MM.1S (cell line): ENCODE results near the gene NRP2.

Source experiments
- DNase-seq: peaks from one replicate; pipeline ENCODE4 v3.0.0-alpha.2; 2015
- H2AFZ ChIP-seq: fragments of 300-600 bp; sonication (generic); 2 replicates; pipeline ENCODE4 v1.6.0; 2016; ENCODE audit warnings: antibody characterized with exemption, low read length
- H3F3A ChIP-seq: fragments of 300-600 bp; sonication (generic); 2 replicates; pipeline ENCODE4 v1.6.1; 2016; ENCODE audit warnings: mild to moderate bottlenecking, antibody characterized with exemption, low read length, moderate library complexity, mixed read lengths; ENCODE audit not compliant: insufficient read depth
- H3K27ac ChIP-seq: fragments of 300-600 bp; sonication (generic); 2 replicates; pipeline ENCODE4 v1.5.1; 2016; ENCODE audit warnings: mild to moderate bottlenecking, low read length
- H3K27me3 ChIP-seq: fragments of 300-600 bp; sonication (generic); replicated peaks from 2 replicates; pipeline ENCODE4 v1.6.0; 2016; ENCODE audit warnings: low read length; ENCODE audit not compliant: insufficient read depth
- H3K36me3 ChIP-seq: fragments of 300-600 bp; sonication (generic); replicated peaks from 2 replicates; pipeline ENCODE4 v1.6.1; 2016; ENCODE audit warnings: mild to moderate bottlenecking, low read length, mixed read lengths; ENCODE audit not compliant: insufficient read depth
- H3K4me1 ChIP-seq: fragments of 300-600 bp; sonication (generic); 2 replicates; pipeline ENCODE4 v1.6.1; 2016; ENCODE audit warnings: low read length, mixed read lengths
- H3K4me2 ChIP-seq: fragments of 300-600 bp; sonication (generic); 2 replicates; pipeline ENCODE4 v1.6.0; 2016; ENCODE audit warnings: low read depth, low read length
- H3K4me3 ChIP-seq: fragments of 300-600 bp; sonication (generic); 2 replicates; pipeline ENCODE4 v1.5.1; 2016; ENCODE audit warnings: low read length, mixed read lengths
- H3K79me2 ChIP-seq: fragments of 300-600 bp; sonication (generic); 2 replicates; pipeline ENCODE4 v1.6.1; 2016; ENCODE audit warnings: mixed run types, low read length, mixed read lengths
- H3K9ac ChIP-seq: fragments of 300-600 bp; sonication (generic); 2 replicates; pipeline ENCODE4 v1.6.1; 2016; ENCODE audit warnings: low read length, mixed read lengths
- H3K9me2 ChIP-seq: fragments of 300-600 bp; sonication (generic); replicated peaks from 2 replicates; pipeline ENCODE4 v1.6.1; 2016; ENCODE audit warnings: mild to moderate bottlenecking, low read length, mixed read lengths; ENCODE audit not compliant: insufficient read depth
- H3K9me3 ChIP-seq: fragments of 300-600 bp; sonication (generic); replicated peaks from 2 replicates; pipeline ENCODE4 v1.6.1; 2016; ENCODE audit warnings: mild to moderate bottlenecking, low read length, mixed read lengths; ENCODE audit not compliant: insufficient read depth
- H4K20me1 ChIP-seq: fragments of 300-600 bp; sonication (generic); 2 replicates; pipeline ENCODE4 v1.6.1; 2016; ENCODE audit warnings: mild to moderate bottlenecking, low read length, moderate library complexity, mixed read lengths; ENCODE audit not compliant: insufficient read depth
- EZH2 ChIP-seq: fragments of 300-600 bp; sonication (generic); optimal IDR thresholded peaks from 2 replicates; pipeline ENCODE3; 2017; ENCODE audit warnings: low read depth, mild to moderate bottlenecking, antibody characterized with exemption, low read length, mixed read lengths
- EZH2phosphoT487 ChIP-seq: fragments of 300-600 bp; sonication (generic); IDR thresholded peaks from 2 replicates; pipeline ENCODE4 v1.6.1; 2018; ENCODE audit warnings: antibody characterized with exemption, low read length
- TF ChIP-seq, protein P1 (sequence below): fragments of 300-600 bp; sonication (generic); IDR thresholded peaks from 2 replicates; pipeline ENCODE4 v1.5.1; 2016; ENCODE audit warnings: antibody characterized with exemption, low read length, mixed read lengths

The NRP2 gene

GRCh38 chr2:205757271-205757670, 75.0 kb downstream of the NRP2 start:
- Histone ChIP-seq H3K9me3 (no peaks in the 10 kb centered on the region), H3K9ac (no peak overlapping the region), H3K36me3 (no peaks in the 10 kb centered on the region), H3K9me2 (no peaks in the 10 kb centered on the region), H4K20me1 (no peaks in the 10 kb centered on the region), H3K4me2 (no peak overlapping the region), H3F3A (no peaks in the 10 kb centered on the region), H3K79me2 (no peaks in the 10 kb centered on the region), H2AFZ (no peak overlapping the region), H3K4me3 (no peak overlapping the region), H3K27me3 (no peaks in the 10 kb centered on the region), H3K4me1 (no peaks in the 10 kb centered on the region), H3K27ac (no peak overlapping the region)
- DNase-seq: no peak
- no peak for TF ChIP-seq EZH2
- TF ChIP-seq, protein P1, sequence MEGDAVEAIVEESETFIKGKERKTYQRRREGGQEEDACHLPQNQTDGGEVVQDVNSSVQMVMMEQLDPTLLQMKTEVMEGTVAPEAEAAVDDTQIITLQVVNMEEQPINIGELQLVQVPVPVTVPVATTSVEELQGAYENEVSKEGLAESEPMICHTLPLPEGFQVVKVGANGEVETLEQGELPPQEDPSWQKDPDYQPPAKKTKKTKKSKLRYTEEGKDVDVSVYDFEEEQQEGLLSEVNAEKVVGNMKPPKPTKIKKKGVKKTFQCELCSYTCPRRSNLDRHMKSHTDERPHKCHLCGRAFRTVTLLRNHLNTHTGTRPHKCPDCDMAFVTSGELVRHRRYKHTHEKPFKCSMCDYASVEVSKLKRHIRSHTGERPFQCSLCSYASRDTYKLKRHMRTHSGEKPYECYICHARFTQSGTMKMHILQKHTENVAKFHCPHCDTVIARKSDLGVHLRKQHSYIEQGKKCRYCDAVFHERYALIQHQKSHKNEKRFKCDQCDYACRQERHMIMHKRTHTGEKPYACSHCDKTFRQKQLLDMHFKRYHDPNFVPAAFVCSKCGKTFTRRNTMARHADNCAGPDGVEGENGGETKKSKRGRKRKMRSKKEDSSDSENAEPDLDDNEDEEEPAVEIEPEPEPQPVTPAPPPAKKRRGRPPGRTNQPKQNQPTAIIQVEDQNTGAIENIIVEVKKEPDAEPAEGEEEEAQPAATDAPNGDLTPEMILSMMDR: no peak
- no peak for TF ChIP-seq EZH2phosphoT487

DNA sequence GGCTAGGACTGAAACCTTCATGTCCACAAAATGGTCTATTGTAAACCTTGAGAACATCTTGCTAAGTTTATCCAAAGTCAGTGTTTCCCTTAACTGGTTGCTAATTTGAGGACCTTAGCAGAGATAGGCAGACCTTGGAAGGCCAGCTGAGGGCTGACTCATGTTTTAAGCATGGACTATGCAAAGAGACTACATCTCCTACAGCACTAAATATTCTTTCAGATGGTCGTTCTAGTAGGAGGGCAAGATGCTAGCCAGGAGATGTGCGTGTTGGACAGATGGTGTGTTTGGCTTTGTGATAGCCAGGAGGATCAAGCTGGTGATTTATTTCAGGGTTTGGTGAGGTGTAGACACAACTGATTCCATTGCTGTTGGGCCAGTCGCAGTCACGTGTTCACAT, 75.8 kb downstream of the NRP2 start:
- Histone ChIP-seq H3K4me1 (no peaks in the 10 kb centered on the region), H2AFZ (no peak overlapping the region), H4K20me1 (no peaks in the 10 kb centered on the region), H3K27me3 (no peaks in the 10 kb centered on the region), H3K9me3 (no peaks in the 10 kb centered on the region), H3K4me2 (no peak overlapping the region), H3K27ac (no peak overlapping the region), H3K79me2 (no peaks in the 10 kb centered on the region), H3F3A (no peaks in the 10 kb centered on the region), H3K9ac (no peak overlapping the region), H3K4me3 (no peak overlapping the region), H3K36me3 (no peaks in the 10 kb centered on the region), H3K9me2 (no peaks in the 10 kb centered on the region)
- no peak for TF ChIP-seq EZH2
- TF ChIP-seq EZH2phosphoT487: no peak
- TF ChIP-seq, protein P1: no peak
- no peak for DNase-seq

- Histone ChIP-seq H3K79me2 (no peaks in the 10 kb centered on the region), H3F3A (no peaks in the 10 kb centered on the region), H3K4me1 (no peaks in the 10 kb centered on the region), H3K27ac (no peak overlapping the region), H3K27me3 (no peaks in the 10 kb centered on the region), H3K9me3 (no peaks in the 10 kb centered on the region), H2AFZ (no peak overlapping the region), H3K36me3 (no peaks in the 10 kb centered on the region), H3K4me2 (no peak overlapping the region), H3K4me3 (no peak overlapping the region), H4K20me1 (no peaks in the 10 kb centered on the region), H3K9me2 (no peaks in the 10 kb centered on the region), H3K9ac (no peak overlapping the region)
- DNase-seq: no peak
- no peak for TF ChIP-seq EZH2
- TF ChIP-seq EZH2phosphoT487: no peak
These were observed 76.2 kb downstream of the NRP2 start for GRCh38 chr2:205758500-205758899.

- no peak overlapping the region for H3K9ac ChIP-seq
- H3K27ac ChIP-seq: no peak overlapping the region
- no peaks in the 10 kb centered on the region for H3K9me3 ChIP-seq
- H3K27me3 ChIP-seq: no peaks in the 10 kb centered on the region
- TF ChIP-seq, protein P1: no peak
- TF ChIP-seq EZH2phosphoT487 (no peak), EZH2 (no peak)
- no peaks in the 10 kb centered on the region for H3K79me2 ChIP-seq
- H3K36me3 ChIP-seq: no peaks in the 10 kb centered on the region
- no peak for DNase-seq
- H3K4me1 ChIP-seq: no peaks in the 10 kb centered on the region
- H3F3A ChIP-seq: no peaks in the 10 kb centered on the region
- no peak overlapping the region for H3K4me2 ChIP-seq
- H2AFZ ChIP-seq: no peak overlapping the region
- H4K20me1 ChIP-seq: no peaks in the 10 kb centered on the region
- H3K9me2 ChIP-seq: no peaks in the 10 kb centered on the region
- H3K4me3 ChIP-seq: no peak overlapping the region
These were observed 77.0 kb downstream of the NRP2 start for GRCh38 chr2:205759257-205759656.
